ENCODE measurements around the gene SZT2.

SZT2 gene

GRCh38 chr1:43445606-43446387, 56.1 kb downstream of the SZT2 start:
- Histone ChIP-seq H3K4me2 (ENCODE audit: low read length) (no peak overlapping the region), H3K9ac (no peak overlapping the region), H3K36me3 (ENCODE audit: control insufficient read depth, insufficient read depth, low read length) (no peaks in the 10 kb centered on the region), H3K79me2 (no peaks in the 10 kb centered on the region), H3K9me3 (ENCODE audit: control insufficient read depth, low read length) (no peaks in the 10 kb centered on the region), H2AFZ (no peak overlapping the region), H3K27ac (no peak overlapping the region), H3K4me3 (ENCODE audit: low read depth, low read length) (no peak overlapping the region), H3K4me1 (no peaks in the 10 kb centered on the region), H3K27me3 (ENCODE audit: control insufficient read depth, insufficient read depth, low read length) (no peaks in the 10 kb centered on the region)
- no peak for TF ChIP-seq CTCF (IDR thresholded peaks at IDR 0.05)

- H3K4me3 ChIP-seq (ENCODE audit: low read depth, low read length) = no peak overlapping the region
- H3K79me2 ChIP-seq = no peaks in the 10 kb centered on the region
- no peak overlapping the region for H3K27ac ChIP-seq
- H2AFZ ChIP-seq = no peak overlapping the region
- H3K9me3 ChIP-seq (ENCODE audit: control insufficient read depth, low read length) = no peaks in the 10 kb centered on the region
- no peaks in the 10 kb centered on the region for H3K27me3 ChIP-seq (ENCODE audit: control insufficient read depth, insufficient read depth, low read length)
- no peak overlapping the region for H3K9ac ChIP-seq
- H3K4me1 ChIP-seq = no peaks in the 10 kb centered on the region
- no peak for TF ChIP-seq CTCF (IDR thresholded peaks at IDR 0.05)
- no peak overlapping the region for H3K4me2 ChIP-seq (ENCODE audit: low read length)
- no peaks in the 10 kb centered on the region for H3K36me3 ChIP-seq (ENCODE audit: control insufficient read depth, insufficient read depth, low read length)
These were observed 56.7 kb downstream of the SZT2 start for GRCh38 chr1:43446388-43446740.

GRCh38 chr1:43446881-43447835, 57.5 kb downstream of the SZT2 start:
- H3K4me3 ChIP-seq (ENCODE audit: low read depth, low read length) = no peak overlapping the region
- no peaks in the 10 kb centered on the region for H3K9me3 ChIP-seq (ENCODE audit: control insufficient read depth, low read length)
- TF ChIP-seq CTCF (IDR thresholded peaks at IDR 0.05) = no peak
- no peaks in the 10 kb centered on the region for H3K27me3 ChIP-seq (ENCODE audit: control insufficient read depth, insufficient read depth, low read length)
- H3K36me3 ChIP-seq (ENCODE audit: control insufficient read depth, insufficient read depth, low read length) = no peaks in the 10 kb centered on the region
- H3K4me1 ChIP-seq = no peaks in the 10 kb centered on the region
- no peaks in the 10 kb centered on the region for H3K79me2 ChIP-seq
- H3K27ac ChIP-seq = no peak overlapping the region
- H2AFZ ChIP-seq = no peak overlapping the region
- no peak overlapping the region for H3K9ac ChIP-seq
- H3K4me2 ChIP-seq (ENCODE audit: low read length) = no peak overlapping the region

- Histone ChIP-seq H3K79me2 (no peaks in the 10 kb centered on the region), H3K9me3 (ENCODE audit: control insufficient read depth, low read length) (no peaks in the 10 kb centered on the region), H3K9ac (no peak overlapping the region), H3K27me3 (ENCODE audit: control insufficient read depth, insufficient read depth, low read length) (no peaks in the 10 kb centered on the region), H3K4me3 (ENCODE audit: low read depth, low read length) (no peak overlapping the region), H3K36me3 (ENCODE audit: control insufficient read depth, insufficient read depth, low read length) (no peaks in the 10 kb centered on the region), H3K4me2 (ENCODE audit: low read length) (no peak overlapping the region), H3K4me1 (no peaks in the 10 kb centered on the region), H2AFZ (no peak overlapping the region), H3K27ac (no peak overlapping the region)
- no peak for TF ChIP-seq CTCF (IDR thresholded peaks at IDR 0.05)
These were observed 58.4 kb downstream of the SZT2 start for GRCh38 chr1:43447891-43448708.
